HG03575 (cell line): ENCODE results near the gene IL1RL1.

Experiments used
- ATAC-seq: cut with Tn5 transposase; IDR thresholded peaks from one replicate; pipeline ENCODE4 v1.9.1; 2021; ENCODE audit not compliant: unreplicated experiment, insufficient number of reproducible peaks, low FRiP score; ENCODE audit errors: extremely low read depth

IL1RL1 gene

DNA sequence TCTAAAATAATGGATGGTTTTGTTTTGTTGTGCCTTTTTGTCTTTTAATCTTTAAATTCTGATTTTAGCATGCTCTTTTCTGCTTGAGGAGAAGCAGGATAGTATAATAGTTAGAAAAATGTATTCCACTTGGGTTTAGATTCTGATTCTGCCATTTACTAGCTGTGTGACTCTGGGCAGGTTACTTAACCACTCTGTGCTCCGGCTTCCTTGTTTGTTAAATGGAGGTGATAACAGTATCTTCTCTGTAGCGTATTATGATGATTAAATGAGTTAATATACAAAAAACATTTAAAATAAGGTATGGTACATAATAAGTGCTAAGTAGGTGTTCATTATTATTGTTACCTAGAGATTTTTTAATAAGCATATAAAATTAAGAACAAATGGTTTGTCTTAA, 84.6 kb downstream of the IL1RL1 start:
- no peak for ATAC-seq

DNA sequence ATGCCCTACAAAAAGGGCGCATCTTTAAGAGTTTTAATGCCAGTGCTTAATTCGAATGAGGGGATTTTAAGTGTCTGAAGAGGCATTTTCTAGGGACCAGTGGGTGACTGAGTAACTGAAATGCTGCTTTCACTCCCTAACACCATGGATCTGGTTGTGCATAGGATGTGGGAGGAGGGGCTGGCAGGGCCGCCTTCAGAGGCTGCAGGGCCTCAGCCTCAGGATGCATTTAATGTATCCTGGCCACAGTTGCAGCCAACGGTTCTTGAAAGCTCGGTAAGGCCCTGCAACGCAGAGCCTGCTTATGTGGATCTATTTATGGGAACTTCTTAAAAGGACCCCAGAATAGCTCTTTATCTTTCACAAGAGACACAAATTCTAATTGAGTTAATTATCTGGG, 85.8 kb downstream of the IL1RL1 start:
- ATAC-seq, result no peak

GRCh38 chr2:102399499-102400141, 88.3 kb downstream of the IL1RL1 start:
- ATAC-seq, result no peak

DNA sequence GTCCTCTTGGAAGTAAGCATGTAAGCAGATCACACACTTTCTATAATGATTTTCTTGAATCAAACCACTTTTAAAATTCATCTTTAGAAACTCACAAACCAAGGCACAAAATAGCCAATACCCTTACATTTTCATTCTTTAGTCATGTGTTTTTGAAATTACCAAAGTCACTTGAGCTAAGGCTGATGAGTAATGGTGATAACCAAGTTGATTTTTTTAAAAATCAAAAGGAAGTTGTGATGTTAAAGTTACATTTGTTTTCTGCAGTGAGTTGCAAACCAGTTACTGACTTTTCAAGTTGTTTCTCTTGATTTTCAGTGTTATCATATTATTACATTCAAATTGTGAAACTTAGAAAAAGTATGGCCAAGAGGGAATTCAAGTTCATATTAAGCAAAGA, 90.1 kb downstream of the IL1RL1 start:
- ATAC-seq, result no peak
